Measurements from ENCODE around the gene GBP5. TPM values are rescaled to one million over a fixed set of nuclear protein-coding genes. Genes with fewer than 3 reads are reported as not detected.

GBP5 gene
- total and polyA plus RNA-seq, 2 of the 13 experiments (the other 11 are each of a cell fraction or from before 2014, with no cell fraction given): 0.01 TPM; not detected in 1

DNA sequence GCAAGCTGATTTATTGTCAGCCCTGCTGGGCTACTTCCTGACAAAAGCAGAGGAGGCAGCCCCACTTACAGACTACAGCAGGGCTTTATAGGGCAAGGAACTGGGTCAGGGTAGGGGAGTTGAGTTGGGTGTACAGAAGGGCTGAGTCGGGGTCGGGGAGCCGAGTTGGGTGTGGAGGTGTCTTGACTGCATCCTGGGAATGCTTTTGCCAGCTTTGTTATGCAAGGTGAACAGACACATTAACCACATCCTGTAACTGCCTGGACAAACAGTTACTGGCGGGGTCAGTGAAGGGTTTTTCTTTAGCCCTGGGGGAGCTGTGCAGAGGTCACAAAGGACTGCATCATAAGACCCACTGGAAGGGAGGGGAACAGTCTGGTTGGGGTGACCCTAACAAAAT, 39.1 kb upstream of the GBP5 start:
- CTCF ChIA-PET (ENCODE audit: low intra/inter-chr PET ratio, low total read pairs): no interaction called here
- no peaks in the 10 kb centered on the region for H4K20me1 ChIP-seq (ENCODE audit: insufficient read depth, low read length)
- no peaks in the 10 kb centered on the region for H3K27me3 ChIP-seq (ENCODE audit: control insufficient read depth in 1 of 2, insufficient read depth in 2 of 2, low read length in 2 of 2)
- no peaks in the 10 kb centered on the region for H3K4me1 ChIP-seq (ENCODE audit: insufficient read depth, low read length)
- in situ Hi-C loops (cut with HindIII; ENCODE audit: extremely low pct_ligation_motif_present, low pct_unique_long_range_greater_than_20kb): no loop called here
- no peaks in the 10 kb centered on the region for H3K79me2 ChIP-seq (ENCODE audit: insufficient read depth, low read length)
- H3K4me3 ChIP-seq (replicated peaks in 1 of 3; ENCODE audit: insufficient read depth in 1 of 3, low read depth in 2 of 3, low read length in 3 of 3): no peak overlapping the region
- 4% methylated on average over 4 of the region's 4 CpGs for WGBS (ENCODE audit: low lambda C conversion rate)
- BruUV-seq (replicated peaks): no TSS peak
- intact Hi-C loops (cut with micrococcal nuclease; ENCODE audit: unreplicated experiment): no loop called here
- no peak overlapping the region for H2AFZ ChIP-seq (ENCODE audit: low read length)
- H3K9ac ChIP-seq (ENCODE audit: insufficient read depth, low read depth, low read length): no peak overlapping the region
- TF ChIP-seq HOXA3 (CRISPR knock-in tag; IDR thresholded peaks at IDR 0.05) (no peak), GTF2F1 (IDR thresholded peaks at IDR 0.05; ENCODE audit: low read length) (no peak), RFX5 (IDR thresholded peaks at IDR 0.05; ENCODE audit: low read depth, low read length) (no peak), NFIC (IDR thresholded peaks at IDR 0.05; ENCODE audit: low read length) (no peak), ZNF350 (CRISPR knock-in tag; IDR thresholded peaks at IDR 0.05; ENCODE audit: borderline replicate concordance, low read depth) (no peak), TSC22D2 (CRISPR knock-in tag; IDR thresholded peaks at IDR 0.05; ENCODE audit: borderline replicate concordance) (no peak), POLR2G (IDR thresholded peaks at IDR 0.05; ENCODE audit: low read depth, low read length) (no peak), SMAD3 (CRISPR knock-in tag; IDR thresholded peaks at IDR 0.05) (no peak), CBFB (CRISPR knock-in tag; IDR thresholded peaks at IDR 0.05) (no peak), RAD21 (CRISPR knock-in tag; IDR thresholded peaks at IDR 0.05) (no peak), ZNF790 (CRISPR knock-in tag; IDR thresholded peaks at IDR 0.05; ENCODE audit: borderline replicate concordance) (no peak), ZKSCAN1 (IDR thresholded peaks at IDR 0.05; ENCODE audit: low read length) (no peak), ARNTL (CRISPR knock-in tag; IDR thresholded peaks at IDR 0.05) (no peak), RBAK (CRISPR knock-in tag; IDR thresholded peaks at IDR 0.05) (no peak)
- POLR2A ChIA-PET: no interaction called here
- no peaks in the 10 kb centered on the region for H3K36me3 ChIP-seq (replicated peaks in 1 of 2; ENCODE audit: control insufficient read depth in 1 of 2, insufficient read depth in 2 of 2, low read length in 2 of 2)
- ATAC-seq (no peak), DNase-seq (ENCODE audit: low spot score) (no peak), FAIRE-seq (no peak)
- no peaks in the 10 kb centered on the region for H3K9me3 ChIP-seq (ENCODE audit: low read length)
- H3K27ac ChIP-seq (ENCODE audit: extremely low read length, insufficient read depth, low read length): no peak overlapping the region
- no peak overlapping the region for H3K4me2 ChIP-seq (ENCODE audit: low read depth, low read length)
